ENCODE results near the gene WDR6. TPM values are rescaled to one million over a fixed set of nuclear protein-coding genes. Genes with fewer than 3 reads are reported as not detected.

The WDR6 gene
- total and polyA plus RNA-seq, 2 donors (not counting 1 experiment from before 2014, with no cell fraction given) = 58.7 to 77.9 TPM

- no peak for TF ChIP-seq CTCF (conservative IDR thresholded peaks at IDR 0.05 in 1 of 2, IDR thresholded peaks at IDR 0.05 in 1 of 2; ENCODE audit: low read depth in 1 of 2, low read length in 2 of 2)
- H2AFZ ChIP-seq (ENCODE audit: low read length) = no peak within 1 kb of the TSS
- H3K9ac ChIP-seq (ENCODE audit: insufficient read depth, low read length) = peak within 1 kb of the TSS; percentile 81
- peaks cover 34% of the 10 kb centered on the region for H3K36me3 ChIP-seq (ENCODE audit: control insufficient read depth, insufficient read depth, low read length)
- peak within 1 kb of the TSS; percentile 71 for H3K4me2 ChIP-seq (ENCODE audit: extremely low read depth, insufficient read depth, low read length)
- DNase-seq (ENCODE audit: low read depth in 2 of 2) = peak; percentile 88 to 92
- H3K27me3 ChIP-seq (ENCODE audit: control insufficient read depth, insufficient read depth, low read length) = no peaks in the 10 kb centered on the region
- H3K4me3 ChIP-seq (replicated peaks in 1 of 4; ENCODE audit: control extremely low read depth in 1 of 4, insufficient read depth in 1 of 4, low read depth in 3 of 4, low read length in 4 of 4) = peak within 1 kb of the TSS; percentile 56 to 88 (median 71)
- no peaks in the 10 kb centered on the region for H3K9me3 ChIP-seq (ENCODE audit: control insufficient read depth, insufficient read depth, low read depth, low read length)
- H3K27ac ChIP-seq (ENCODE audit: insufficient read depth, low read length) = peak within 1 kb of the TSS; percentile 86
- H4K20me1 ChIP-seq (ENCODE audit: control insufficient read depth, extremely low read depth, insufficient read depth, low read length) = no peaks in the 10 kb centered on the region
- H3K79me2 ChIP-seq (ENCODE audit: control insufficient read depth, insufficient read depth, low read length) = peaks cover 36% of the 10 kb centered on the region
- peaks cover 7% of the 10 kb centered on the region for H3K4me1 ChIP-seq (ENCODE audit: control insufficient read depth, extremely low read depth, insufficient read depth, low read length)
These were observed 21.7 kb downstream of the WDR6 start, which contains the start of gene IMPDH2 for GRCh38 chr3:49028673-49029562. TSS of gene IMPDH2 (minus strand) at chr3:49029398. CDS start at chr3:49029350, 48 bp downstream.

- Histone ChIP-seq H2AFZ (ENCODE audit: low read length) (no peak overlapping the region), H3K9me3 (ENCODE audit: control insufficient read depth, insufficient read depth, low read depth, low read length) (no peaks in the 10 kb centered on the region), H3K9ac (ENCODE audit: insufficient read depth, low read length) (no peak overlapping the region)
These were observed 22.3 kb downstream of the WDR6 start for GRCh38 chr3:49029563-49029884.

GRCh38 chr3:49030321-49030720 lies 23.1 kb downstream of the WDR6 start:
- TF ChIP-seq CTCF (conservative IDR thresholded peaks at IDR 0.05 in 1 of 2, IDR thresholded peaks at IDR 0.05 in 1 of 2; ENCODE audit: low read depth in 1 of 2, low read length in 2 of 2) = no peak
- no peak for TF ChIP-seq EZH2 (IDR thresholded peaks at IDR 0.05; ENCODE audit: low read length, missing control alignments)
- Histone ChIP-seq H3K9me3 (ENCODE audit: control insufficient read depth, insufficient read depth, low read depth, low read length) (no peaks in the 10 kb centered on the region), H3K36me3 (ENCODE audit: control insufficient read depth, insufficient read depth, low read length) (peaks cover 21% of the 10 kb centered on the region), H3K4me1 (ENCODE audit: control insufficient read depth, extremely low read depth, insufficient read depth, low read length) (peaks cover 7% of the 10 kb centered on the region), H3K79me2 (ENCODE audit: control insufficient read depth, insufficient read depth, low read length) (peaks cover 32% of the 10 kb centered on the region), H2AFZ (ENCODE audit: low read length) (no peak overlapping the region), H3K27ac (ENCODE audit: insufficient read depth, low read length) (no peak overlapping the region), H4K20me1 (ENCODE audit: control insufficient read depth, extremely low read depth, insufficient read depth, low read length) (no peaks in the 10 kb centered on the region), H3K4me2 (ENCODE audit: extremely low read depth, insufficient read depth, low read length) (no peak overlapping the region), H3K27me3 (ENCODE audit: control insufficient read depth, insufficient read depth, low read length) (no peaks in the 10 kb centered on the region), H3K4me3 (replicated peaks in 1 of 4; ENCODE audit: control extremely low read depth in 1 of 4, insufficient read depth in 1 of 4, low read depth in 3 of 4, low read length in 4 of 4) (no peak overlapping the region), H3K9ac (ENCODE audit: insufficient read depth, low read length) (no peak overlapping the region)
- DNase-seq (ENCODE audit: low read depth in 2 of 2) = no peak

More at GRCh38 chr3:49029563-49029884, 22.3 kb downstream of the WDR6 start:
- H3K4me1 ChIP-seq (ENCODE audit: control insufficient read depth, extremely low read depth, insufficient read depth, low read length) = peaks cover 7% of the 10 kb centered on the region
- DNase-seq (ENCODE audit: low read depth in 2 of 2) = no peak
- peaks cover 36% of the 10 kb centered on the region for H3K79me2 ChIP-seq (ENCODE audit: control insufficient read depth, insufficient read depth, low read length)
- H3K27me3 ChIP-seq (ENCODE audit: control insufficient read depth, insufficient read depth, low read length) = no peaks in the 10 kb centered on the region
- peak overlapping the region in 3 of 4 experiments; percentile 8 to 85 (median 32) for H3K4me3 ChIP-seq (replicated peaks in 1 of 4; ENCODE audit: control extremely low read depth in 1 of 4, insufficient read depth in 1 of 4, low read depth in 3 of 4, low read length in 4 of 4)
- TF ChIP-seq EZH2 (IDR thresholded peaks at IDR 0.05; ENCODE audit: low read length, missing control alignments) (no peak), CTCF (conservative IDR thresholded peaks at IDR 0.05 in 1 of 2, IDR thresholded peaks at IDR 0.05 in 1 of 2; ENCODE audit: low read depth in 1 of 2, low read length in 2 of 2) (no peak)
- no peaks in the 10 kb centered on the region for H4K20me1 ChIP-seq (ENCODE audit: control insufficient read depth, extremely low read depth, insufficient read depth, low read length)
- peak overlapping the region; percentile 86 for H3K27ac ChIP-seq (ENCODE audit: insufficient read depth, low read length)
- peaks cover 29% of the 10 kb centered on the region for H3K36me3 ChIP-seq (ENCODE audit: control insufficient read depth, insufficient read depth, low read length)
- peak overlapping the region; percentile 68 for H3K4me2 ChIP-seq (ENCODE audit: extremely low read depth, insufficient read depth, low read length)

Measured in fibroblast of lung (primary cell).